Fibroblast of mammary gland (primary cell): ENCODE data around the gene DMGDH.
A peak's percentile ranks its signal among the peaks of the same experiment; 100 is the strongest.
"Not testable (repeated sequence)": the region's sequence is repeated elsewhere in the genome, so short reads cannot be mapped to it uniquely, and the experiment has no call there.

ENCODE experiments used
- DNase-seq: peaks from one replicate; pipeline ENCODE4 v3.0.0-alpha.2; 2010; ENCODE audit warnings: low read depth
- H3K4me3 ChIP-seq: 2 replicates; pipeline ENCODE4 v1.5.1; 2011; ENCODE audit warnings: low read depth, mild to moderate bottlenecking, low read length, moderate library complexity; ENCODE audit not compliant: control insufficient read depth
- CTCF ChIP-seq: conservative IDR thresholded peaks from 2 replicates; pipeline ENCODE4 v1.5.1; 2011; ENCODE audit warnings: low read depth, low read length, inconsistent platforms; ENCODE audit not compliant: control insufficient read depth, insufficient read depth

DMGDH gene

DNA sequence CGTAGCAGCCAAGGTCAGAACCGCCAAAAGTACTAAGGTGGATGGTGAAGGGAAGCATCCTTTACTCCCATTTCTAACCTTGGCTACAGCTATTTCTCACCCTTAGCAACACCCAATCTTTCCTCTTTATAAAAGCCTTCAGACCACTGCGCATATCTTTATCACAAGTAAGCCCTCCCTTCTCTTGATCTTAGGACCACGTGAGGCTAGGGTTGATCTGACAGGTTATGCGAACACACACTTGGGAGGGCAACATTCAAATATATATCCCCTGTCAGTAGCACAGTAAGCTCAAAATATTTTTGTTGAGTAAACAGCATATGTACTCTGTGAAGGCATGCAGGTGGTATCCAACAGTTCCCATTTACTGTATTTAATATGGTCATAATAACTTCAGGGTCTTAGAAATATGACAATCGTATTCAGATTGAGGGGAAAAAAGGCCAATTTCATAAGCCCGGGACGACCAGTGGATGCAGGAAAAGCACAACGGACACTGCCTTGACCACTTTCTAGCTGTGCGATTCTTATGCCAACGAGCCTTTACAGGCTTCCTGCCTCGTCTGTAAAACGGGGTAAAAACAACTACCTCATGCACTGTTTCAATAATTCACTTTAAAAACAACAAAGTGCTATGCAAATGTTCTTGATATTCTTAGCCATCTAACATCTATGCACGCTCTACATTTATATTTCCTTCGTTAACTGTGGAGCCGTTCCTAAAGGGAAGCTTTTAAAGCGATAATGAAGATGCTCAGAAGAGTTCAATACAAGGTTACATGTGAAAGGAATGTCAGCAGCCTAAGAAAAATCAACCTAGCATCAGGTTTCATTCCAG is 85.7 kb downstream of the DMGDH start:
- TF ChIP-seq CTCF, result no peak
- H3K4me3 ChIP-seq, result peak overlapping the region; percentile 61
- DNase-seq, result peak; percentile 11

- not testable (repeated sequence) for DNase-seq, H3K4me3 ChIP-seq
These were observed 86.3 kb downstream of the DMGDH start for GRCh38 chr5:78983194-78983593.

GRCh38 chr5:78979909-78980308 is 89.6 kb downstream of the DMGDH start:
- no peak for DNase-seq
- TF ChIP-seq CTCF, result no peak

GRCh38 chr5:78979117-78979742 is 90.2 kb downstream of the DMGDH start:
- TF ChIP-seq CTCF, result no peak
- H3K4me3 ChIP-seq, result no peak overlapping the region
- DNase-seq, result no peak

More at GRCh38 chr5:78979909-78980308, 89.6 kb downstream of the DMGDH start:
- H3K4me3 ChIP-seq, result no peak overlapping the region

GRCh38 chr5:78975035-78975434 is 94.4 kb downstream of the DMGDH start:
- DNase-seq, result no peak
- no peak for TF ChIP-seq CTCF

GRCh38 chr5:78974601-78975000 is 94.9 kb downstream of the DMGDH start:
- no peak for DNase-seq
- H3K4me3 ChIP-seq, result no peak overlapping the region
- TF ChIP-seq CTCF, result no peak

More at GRCh38 chr5:78975035-78975434, 94.4 kb downstream of the DMGDH start:
- no peak overlapping the region for H3K4me3 ChIP-seq

GRCh38 chr5:78974011-78974410 is 95.5 kb downstream of the DMGDH start:
- no peak for DNase-seq
- no peak for TF ChIP-seq CTCF
- no peak overlapping the region for H3K4me3 ChIP-seq
